Fibroblast of lung (primary cell): ENCODE measurements around the gene BRD7. TPM values are rescaled to one million over a fixed set of nuclear protein-coding genes. Genes with fewer than 3 reads are reported as not detected.

ENCODE experiments used
- DNase-seq, 2 donors: peaks; one replicate each; pipeline versions ENCODE4 v3.0.0 to v3.0.0-alpha.2; 2010; ENCODE audit warnings: low read depth in 2 of 2
- H2AFZ ChIP-seq: 2 replicates; pipeline ENCODE4 v1.5.1; 2012; ENCODE audit warnings: low read length, control low read depth, inconsistent platforms
- H3K27ac ChIP-seq: 2 replicates; pipeline ENCODE4 v1.5.1; 2011; ENCODE audit warnings: low read length, control low read depth; ENCODE audit not compliant: insufficient read depth
- H3K27me3 ChIP-seq: 2 replicates; pipeline ENCODE4 v1.5.1; 2011; ENCODE audit warnings: mild to moderate bottlenecking, low read length; ENCODE audit not compliant: control insufficient read depth, insufficient read depth
- H3K36me3 ChIP-seq: 2 replicates; pipeline ENCODE4 v1.5.1; 2011; ENCODE audit warnings: low read length; ENCODE audit not compliant: control insufficient read depth, insufficient read depth
- H3K4me1 ChIP-seq: 2 replicates; pipeline ENCODE4 v1.5.1; 2011; ENCODE audit warnings: low read length; ENCODE audit not compliant: control insufficient read depth, insufficient read depth; ENCODE audit errors: extremely low read depth
- H3K4me2 ChIP-seq: 2 replicates; pipeline ENCODE4 v1.5.1; 2011; ENCODE audit warnings: low read length, control low read depth; ENCODE audit not compliant: insufficient read depth; ENCODE audit errors: extremely low read depth
- H3K4me3 ChIP-seq, 4 experiments: fragments of 200-600 bp in 1 of 4; sonication (generic) in 1 of 4; replicated peaks in 1 of 4; 2 replicates each; pipeline ENCODE4 v1.5.1; 2011 to 2016; ENCODE audit warnings: low read length in 4 of 4, low read depth in 3 of 4, mild to moderate bottlenecking in 3 of 4, control low read depth in 2 of 4, inconsistent platforms in 1 of 4, mixed read lengths in 1 of 4; ENCODE audit not compliant: insufficient read depth in 1 of 4; ENCODE audit errors: control extremely low read depth in 1 of 4
- H3K79me2 ChIP-seq: 2 replicates; pipeline ENCODE4 v1.5.1; 2012; ENCODE audit warnings: mild to moderate bottlenecking, low read length, inconsistent platforms; ENCODE audit not compliant: control insufficient read depth, insufficient read depth
- H3K9ac ChIP-seq: 2 replicates; pipeline ENCODE4 v1.5.1; 2011; ENCODE audit warnings: mild to moderate bottlenecking, low read length, control low read depth; ENCODE audit not compliant: insufficient read depth
- H3K9me3 ChIP-seq: 2 replicates; pipeline ENCODE4 v1.5.1; 2012; ENCODE audit warnings: low read depth, low read length; ENCODE audit not compliant: control insufficient read depth, insufficient read depth
- H4K20me1 ChIP-seq: 2 replicates; pipeline ENCODE4 v1.5.1; 2011; ENCODE audit warnings: low read length; ENCODE audit not compliant: control insufficient read depth, insufficient read depth; ENCODE audit errors: extremely low read depth
- CTCF ChIP-seq, 2 donors: IDR thresholded peaks in 1 of 2; conservative IDR thresholded peaks in 1 of 2; 1 replicate in 1 of 2; 2 replicates in 1 of 2; pipeline ENCODE4 v1.5.1; 2011 to 2012; ENCODE audit warnings: low read length in 2 of 2, control low read depth in 1 of 2, inconsistent platforms in 1 of 2, low read depth in 1 of 2, mild to moderate bottlenecking in 1 of 2
- EZH2 ChIP-seq: IDR thresholded peaks from 2 replicates; pipeline ENCODE4 v1.5.1; 2012; ENCODE audit warnings: low read length, control low read depth, mild to moderate bottlenecking; ENCODE audit errors: missing control alignments
- polyA plus RNA-seq, 2 donors: library from polyadenylated mRNA; depleted of rRNA in 1 of 2; stranded (reverse) in 1 of 2; unstranded in 1 of 2; fragments of >200 nt; gene quantifications; 2 replicates each; pipeline ENCODE4 v1.2.1, GENCODE V29; 2011 to 2012; ENCODE audit warnings: missing spikeins in 1 of 2
- total RNA-seq: library from RNA; depleted of rRNA; stranded (reverse); fragments of >200 nt; gene quantifications from 2 replicates; pipeline ENCODE4 v1.2.1, GENCODE V29; 2014

The BRD7 gene
- total and polyA plus RNA-seq, 2 donors (not counting 1 experiment from before 2014, with no cell fraction given), result 50.0 to 51.5 TPM

- Histone ChIP-seq H3K79me2 (no peaks in the 10 kb centered on the region), H4K20me1 (no peaks in the 10 kb centered on the region), H3K27ac (no peak overlapping the region), H3K4me3 (no peak overlapping the region), H3K9ac (no peak overlapping the region), H3K4me2 (no peak overlapping the region), H3K36me3 (no peaks in the 10 kb centered on the region), H3K27me3 (no peaks in the 10 kb centered on the region), H3K9me3 (no peaks in the 10 kb centered on the region), H3K4me1 (no peaks in the 10 kb centered on the region), H2AFZ (no peak overlapping the region)
- DNase-seq, result no peak
- no peak for TF ChIP-seq EZH2
- no peak for TF ChIP-seq CTCF (conservative IDR thresholded peaks at IDR 0.05 in 1 of 2, IDR thresholded peaks at IDR 0.05 in 1 of 2; ENCODE audit: low read depth in 1 of 2, low read length in 2 of 2)
These were observed 42.2 kb upstream of the BRD7 start for GRCh38 chr16:50411034-50411433.

- Histone ChIP-seq H4K20me1 (no peaks in the 10 kb centered on the region), H3K9me3 (no peaks in the 10 kb centered on the region), H3K79me2 (no peaks in the 10 kb centered on the region), H3K4me3 (no peak overlapping the region), H3K9ac (no peak overlapping the region), H3K4me2 (no peak overlapping the region), H3K27me3 (no peaks in the 10 kb centered on the region), H3K4me1 (no peaks in the 10 kb centered on the region), H3K27ac (no peak overlapping the region), H2AFZ (no peak overlapping the region), H3K36me3 (no peaks in the 10 kb centered on the region)
- no peak for DNase-seq
- TF ChIP-seq CTCF (conservative IDR thresholded peaks at IDR 0.05 in 1 of 2, IDR thresholded peaks at IDR 0.05 in 1 of 2; ENCODE audit: low read depth in 1 of 2, low read length in 2 of 2) (no peak), EZH2 (no peak)
These were observed 39.3 kb upstream of the BRD7 start for GRCh38 chr16:50408001-50408561.

- Histone ChIP-seq H3K27ac (no peak overlapping the region), H3K36me3 (no peaks in the 10 kb centered on the region), H3K4me3 (no peak overlapping the region), H3K4me1 (no peaks in the 10 kb centered on the region), H4K20me1 (no peaks in the 10 kb centered on the region), H3K9ac (no peak overlapping the region), H3K27me3 (no peaks in the 10 kb centered on the region), H3K79me2 (no peaks in the 10 kb centered on the region), H3K9me3 (no peaks in the 10 kb centered on the region), H3K4me2 (no peak overlapping the region), H2AFZ (no peak overlapping the region)
- no peak for TF ChIP-seq EZH2
- no peak for TF ChIP-seq CTCF (conservative IDR thresholded peaks at IDR 0.05 in 1 of 2, IDR thresholded peaks at IDR 0.05 in 1 of 2; ENCODE audit: low read depth in 1 of 2, low read length in 2 of 2)
- DNase-seq, result no peak
These were observed 38.6 kb upstream of the BRD7 start for GRCh38 chr16:50407351-50407750.
